GM03348 (cell line): ENCODE results near the gene PRDM16.

Experiments
- DNase-seq: peaks from one replicate; pipeline ENCODE4 v3.0.0; 2012; ENCODE audit warnings: low spot score

PRDM16 gene

GRCh38 chr1:3397311-3397710 lies 328.3 kb downstream of the PRDM16 start:
- DNase-seq = no peak

GRCh38 chr1:3398396-3399140 lies 329.6 kb downstream of the PRDM16 start:
- no peak for DNase-seq

- DNase-seq = peak; percentile 83
Observed at GRCh38 chr1:3399732-3400131, 330.7 kb downstream of the PRDM16 start.

- DNase-seq = no peak
Observed at GRCh38 chr1:3401585-3402257, 332.7 kb downstream of the PRDM16 start.

GRCh38 chr1:3402258-3403010 lies 333.4 kb downstream of the PRDM16 start:
- peak; percentile 81 for DNase-seq

- DNase-seq = no peak
Observed at GRCh38 chr1:3403011-3403345, 334.0 kb downstream of the PRDM16 start.

- DNase-seq = no peak
Observed at GRCh38 chr1:3403388-3404231, 334.6 kb downstream of the PRDM16 start.

GRCh38 chr1:3404301-3404700 lies 335.3 kb downstream of the PRDM16 start:
- no peak for DNase-seq

GRCh38 chr1:3404801-3405200 lies 335.8 kb downstream of the PRDM16 start:
- no peak for DNase-seq

- DNase-seq = no peak
Observed at GRCh38 chr1:3405491-3405890, 336.5 kb downstream of the PRDM16 start.

- no peak for DNase-seq
Observed at GRCh38 chr1:3405974-3406867, 337.2 kb downstream of the PRDM16 start.

GRCh38 chr1:3407021-3407420 lies 338.0 kb downstream of the PRDM16 start:
- no peak for DNase-seq

GRCh38 chr1:3408751-3409266 lies 339.8 kb downstream of the PRDM16 start:
- no peak for DNase-seq

GRCh38 chr1:3409366-3410141 lies 340.6 kb downstream of the PRDM16 start:
- DNase-seq = no peak

- DNase-seq = peak; percentile 95
Observed at GRCh38 chr1:3410142-3410925, 341.3 kb downstream of the PRDM16 start.

GRCh38 chr1:3411806-3412205 lies 342.8 kb downstream of the PRDM16 start:
- no peak for DNase-seq

GRCh38 chr1:3412376-3412775 lies 343.4 kb downstream of the PRDM16 start:
- no peak for DNase-seq

GRCh38 chr1:3413975-3414710 lies 345.1 kb downstream of the PRDM16 start:
- DNase-seq = no peak
